Brain microvascular endothelial cell (primary cell): ENCODE measurements around the gene IKZF2.
A peak's percentile ranks its signal among the peaks of the same experiment; 100 is the strongest.

Experiments
- DNase-seq: peaks from one replicate; pipeline ENCODE4 v3.0.0-alpha.2; 2020
- H3K27ac ChIP-seq: fragments of 250-450 bp; sonication (Bioruptor Pico); 2 replicates; pipeline ENCODE4 v1.5.1; 2020; ENCODE audit warnings: mild to moderate bottlenecking, moderate library complexity
- H3K27me3 ChIP-seq: fragments of 250-450 bp; sonication (Bioruptor Pico); replicated peaks from 2 replicates; pipeline ENCODE4 v1.5.1; 2020; ENCODE audit warnings: mild to moderate bottlenecking
- H3K36me3 ChIP-seq: fragments of 250-450 bp; sonication (Bioruptor Pico); replicated peaks from 2 replicates; pipeline ENCODE4 v1.5.1; 2020; ENCODE audit warnings: mild to moderate bottlenecking
- H3K4me3 ChIP-seq: 2 replicates; pipeline ENCODE4 v1.5.1; 2011; ENCODE audit warnings: low read depth, mild to moderate bottlenecking, control low read depth, low read length, moderate library complexity
- CTCF ChIP-seq: IDR thresholded peaks from 2 replicates; pipeline ENCODE4 v1.5.1; 2011; ENCODE audit warnings: low read depth, mild to moderate bottlenecking, moderate library complexity, low read length, control low read depth, inconsistent platforms; ENCODE audit errors: missing control alignments
- in situ Hi-C: cut with HindIII; loops from 2 replicates; pipeline ENCODE4 v1.10.0; 2017; ENCODE audit warnings: low sequenced_read_pairs, low pct_ligation_motif_present

IKZF2 gene

GRCh38 chr2:213152065-213152794 lies 818 bp upstream of the IKZF2 start:
- in situ Hi-C loops, result no loop called here
- H3K27ac ChIP-seq, result peak overlapping the region; percentile 87
- no peaks in the 10 kb centered on the region for H3K27me3 ChIP-seq
- peak overlapping the region; percentile 69 for H3K4me3 ChIP-seq
- peak; percentile 68 for DNase-seq
- H3K36me3 ChIP-seq, result peaks cover 4% of the 10 kb centered on the region
- TF ChIP-seq CTCF, result peak; percentile 67

- Histone ChIP-seq H3K4me3 (peak overlapping the region; percentile 69), H3K36me3 (peaks cover 8% of the 10 kb centered on the region), H3K27ac (peak overlapping the region; percentile 74), H3K27me3 (no peaks in the 10 kb centered on the region)
- in situ Hi-C loops, result no loop called here
- DNase-seq, result no peak
- TF ChIP-seq CTCF, result no peak
Measured at GRCh38 chr2:213150315-213151097, 906 bp downstream of the IKZF2 start.

- H3K4me3 ChIP-seq, result peak overlapping the region; percentile 69
- in situ Hi-C loops, result no loop called here
- H3K27ac ChIP-seq, result peak overlapping the region; percentile 48
- no peak for DNase-seq
- H3K36me3 ChIP-seq, result peaks cover 8% of the 10 kb centered on the region
- no peak for TF ChIP-seq CTCF
- no peaks in the 10 kb centered on the region for H3K27me3 ChIP-seq
Measured at GRCh38 chr2:213149949-213150314, 1.5 kb downstream of the IKZF2 start.

GRCh38 chr2:213149294-213149875 lies 2.0 kb downstream of the IKZF2 start:
- H3K27me3 ChIP-seq, result no peaks in the 10 kb centered on the region
- DNase-seq, result no peak
- H3K4me3 ChIP-seq, result peak overlapping the region; percentile 69
- no peak for TF ChIP-seq CTCF
- H3K36me3 ChIP-seq, result peaks cover 8% of the 10 kb centered on the region
- peak overlapping the region; percentile 48 for H3K27ac ChIP-seq
- in situ Hi-C loops, result no loop called here

GRCh38 chr2:213148572-213149261 lies 2.7 kb downstream of the IKZF2 start:
- TF ChIP-seq CTCF, result no peak
- Histone ChIP-seq H3K27ac (no peak overlapping the region), H3K4me3 (peak overlapping the region; percentile 69), H3K36me3 (peaks cover 8% of the 10 kb centered on the region), H3K27me3 (no peaks in the 10 kb centered on the region)
- in situ Hi-C loops, result no loop called here
- DNase-seq, result no peak
